ENCODE data around the gene TRAPPC2L. TPM values are rescaled to one million over a fixed set of nuclear protein-coding genes. Genes with fewer than 3 reads are reported as not detected.

TRAPPC2L gene
- 86.1 TPM for polyA plus RNA-seq

- H3K36me3 Mint-ChIP-seq = no peaks in the 10 kb centered on the region
- H3K27ac Mint-ChIP-seq = peak within 1 kb of the TSS; percentile 74 to 97 (median 95)
- peak within 1 kb of the TSS; percentile 96 to 100 (median 98) for H3K4me3 Mint-ChIP-seq
- no peaks in the 10 kb centered on the region for H3K27me3 Mint-ChIP-seq
- H3K4me1 Mint-ChIP-seq = peaks cover 18 to 29% (median 28%) of the 10 kb centered on the region in 3 donors
- no peaks in the 10 kb centered on the region for H3K9me3 Mint-ChIP-seq
Measured at GRCh38 chr16:88856828-88857727, at the start of gene TRAPPC2L, which contains the start of gene GALNS. Gene TRAPPC2L, plus strand, starts transcription at chr16:88857127. Its CDS starts 24 bp downstream, at chr16:88857151. Gene GALNS, minus strand, starts transcription at chr16:88856947. Its CDS starts 70 bp downstream, at chr16:88856877.

- peaks cover 0 to 7% (median 0%) of the 10 kb centered on the region in 3 donors for H3K4me1 Mint-ChIP-seq
- H3K27ac Mint-ChIP-seq = peak overlapping the region in 1 of 3 donors; percentile 28
- H3K4me3 Mint-ChIP-seq = peak overlapping the region in 1 of 4 donors; percentile 27
- H3K9me3 Mint-ChIP-seq = no peaks in the 10 kb centered on the region
- no peaks in the 10 kb centered on the region for H3K36me3 Mint-ChIP-seq
- H3K27me3 Mint-ChIP-seq = no peaks in the 10 kb centered on the region
Measured at GRCh38 chr16:88807142-88807625, 49.7 kb upstream of the TRAPPC2L start.

- Mint-ChIP-seq H3K4me3 (peak overlapping the region in 1 of 4 donors; percentile 86), H3K4me1 (peaks cover 0 to 8% (median 0%) of the 10 kb centered on the region in 3 donors), H3K36me3 (no peaks in the 10 kb centered on the region), H3K27ac (peak overlapping the region in 1 of 3 donors; percentile 65), H3K27me3 (no peaks in the 10 kb centered on the region), H3K9me3 (no peaks in the 10 kb centered on the region)
Measured at GRCh38 chr16:88807626-88808453, 49.1 kb upstream of the TRAPPC2L start.

- peaks cover 0 to 8% (median 6%) of the 10 kb centered on the region in 3 donors for H3K4me1 Mint-ChIP-seq
Measured at GRCh38 chr16:88809068-88809675, 47.8 kb upstream of the TRAPPC2L start.

GRCh38 chr16:88809676-88810165, 47.2 kb upstream of the TRAPPC2L start:
- Mint-ChIP-seq H3K36me3 (no peaks in the 10 kb centered on the region), H3K4me3 (peak overlapping the region in 2 of 4 donors; percentile 86 to 97)

More at GRCh38 chr16:88809068-88809675, 47.8 kb upstream of the TRAPPC2L start:
- H3K27ac Mint-ChIP-seq = no peak overlapping the region
- no peaks in the 10 kb centered on the region for H3K9me3 Mint-ChIP-seq
- H3K4me3 Mint-ChIP-seq = peak overlapping the region in 2 of 4 donors; percentile 65 to 86
- no peaks in the 10 kb centered on the region for H3K27me3 Mint-ChIP-seq
- no peaks in the 10 kb centered on the region for H3K36me3 Mint-ChIP-seq

GRCh38 chr16:88810166-88810911, 46.6 kb upstream of the TRAPPC2L start:
- H3K27ac Mint-ChIP-seq = peak overlapping the region; percentile 5 to 89 (median 81)
- H3K4me1 Mint-ChIP-seq = peaks cover 0 to 8% (median 6%) of the 10 kb centered on the region in 3 donors
- peak overlapping the region; percentile 86 to 97 (median 92) for H3K4me3 Mint-ChIP-seq
- no peaks in the 10 kb centered on the region for H3K27me3 Mint-ChIP-seq
- no peaks in the 10 kb centered on the region for H3K9me3 Mint-ChIP-seq
- no peaks in the 10 kb centered on the region for H3K36me3 Mint-ChIP-seq

More at GRCh38 chr16:88809676-88810165, 47.2 kb upstream of the TRAPPC2L start:
- H3K4me1 Mint-ChIP-seq = peaks cover 0 to 8% (median 6%) of the 10 kb centered on the region in 3 donors
- no peaks in the 10 kb centered on the region for H3K27me3 Mint-ChIP-seq
- H3K27ac Mint-ChIP-seq = peak overlapping the region in 2 of 3 donors; percentile 81 to 89
- H3K9me3 Mint-ChIP-seq = no peaks in the 10 kb centered on the region

GRCh38 chr16:88810912-88811768, 45.8 kb upstream of the TRAPPC2L start:
- H3K4me1 Mint-ChIP-seq = peaks cover 0 to 8% (median 6%) of the 10 kb centered on the region in 3 donors
- no peaks in the 10 kb centered on the region for H3K27me3 Mint-ChIP-seq
- H3K4me3 Mint-ChIP-seq = peak overlapping the region; percentile 86 to 97 (median 92)
- no peaks in the 10 kb centered on the region for H3K36me3 Mint-ChIP-seq
- H3K27ac Mint-ChIP-seq = peak overlapping the region; percentile 81 to 93 (median 89)
- H3K9me3 Mint-ChIP-seq = no peaks in the 10 kb centered on the region

- H3K9me3 Mint-ChIP-seq = no peaks in the 10 kb centered on the region
- H3K27me3 Mint-ChIP-seq = no peaks in the 10 kb centered on the region
- peak within 1 kb of the TSS; percentile 81 to 96 (median 89) for H3K27ac Mint-ChIP-seq
- H3K4me3 Mint-ChIP-seq = peak within 1 kb of the TSS; percentile 86 to 97 (median 92)
- no peaks in the 10 kb centered on the region for H3K36me3 Mint-ChIP-seq
- H3K4me1 Mint-ChIP-seq = peaks cover 0 to 8% (median 6%) of the 10 kb centered on the region in 3 donors
Measured at GRCh38 chr16:88811769-88812512, 45.0 kb upstream of the TRAPPC2L start, which contains the start of gene APRT. Gene APRT, minus strand, starts transcription at chr16:88811928. Its CDS starts 29 bp downstream, at chr16:88811899.

GRCh38 chr16:88812513-88813268, 44.2 kb upstream of the TRAPPC2L start:
- peak overlapping the region in 2 of 3 donors; percentile 31 to 81 for H3K27ac Mint-ChIP-seq
- H3K4me1 Mint-ChIP-seq = peaks cover 0 to 8% (median 6%) of the 10 kb centered on the region in 3 donors
- no peaks in the 10 kb centered on the region for H3K27me3 Mint-ChIP-seq
- H3K36me3 Mint-ChIP-seq = no peaks in the 10 kb centered on the region
- no peaks in the 10 kb centered on the region for H3K9me3 Mint-ChIP-seq
- H3K4me3 Mint-ChIP-seq = peak overlapping the region; percentile 66 to 90 (median 78)

- Mint-ChIP-seq H3K9me3 (no peaks in the 10 kb centered on the region), H3K27me3 (no peaks in the 10 kb centered on the region), H3K4me3 (peak overlapping the region in 2 of 4 donors; percentile 23 to 75), H3K27ac (peak overlapping the region in 1 of 3 donors; percentile 78), H3K4me1 (peaks cover 0 to 8% (median 6%) of the 10 kb centered on the region in 3 donors), H3K36me3 (no peaks in the 10 kb centered on the region)
Measured at GRCh38 chr16:88813269-88814143, 43.4 kb upstream of the TRAPPC2L start.

- no peaks in the 10 kb centered on the region for H3K9me3 Mint-ChIP-seq
- H3K27ac Mint-ChIP-seq = peak overlapping the region in 1 of 3 donors; percentile 78
- peaks cover 0 to 8% (median 6%) of the 10 kb centered on the region in 3 donors for H3K4me1 Mint-ChIP-seq
- no peaks in the 10 kb centered on the region for H3K36me3 Mint-ChIP-seq
- peak overlapping the region in 2 of 4 donors; percentile 23 to 75 for H3K4me3 Mint-ChIP-seq
- H3K27me3 Mint-ChIP-seq = no peaks in the 10 kb centered on the region
Measured at GRCh38 chr16:88814144-88814502, 42.8 kb upstream of the TRAPPC2L start.
